Smooth muscle cell (in vitro differentiated cells): ENCODE data around the gene SERPINB1. TPM values are rescaled to one million over a fixed set of nuclear protein-coding genes. Genes with fewer than 3 reads are reported as not detected.

Experiments used
- DNase-seq: peaks from one replicate; lab custom pipeline; 2025; ENCODE audit not compliant: unreplicated experiment; lab: John Stamatoyannopoulos, UW
- H2AFZ ChIP-seq: fragments of 200-600 bp; sonication (generic); 2 replicates; pipeline ENCODE4 v1.6.0; 2016; ENCODE audit warnings: antibody characterized with exemption, low read depth, mild to moderate bottlenecking
- H3F3A ChIP-seq: fragments of 200-600 bp; sonication (generic); 2 replicates; pipeline ENCODE4 v1.6.0; 2017; ENCODE audit warnings: antibody characterized with exemption, low read depth
- H3K27ac ChIP-seq: fragments of 200-600 bp; sonication (generic); 2 replicates; pipeline ENCODE4 v1.5.1; 2016; ENCODE audit warnings: low read depth, mild to moderate bottlenecking
- H3K27me3 ChIP-seq: fragments of 200-600 bp; sonication (generic); 2 replicates; pipeline ENCODE4 v1.6.1; 2016; ENCODE audit warnings: low read depth, mild to moderate bottlenecking
- H3K36me3 ChIP-seq: fragments of 200-600 bp; sonication (generic); 2 replicates; pipeline ENCODE4 v1.5.1; 2016; ENCODE audit warnings: low read depth
- H3K4me1 ChIP-seq: fragments of 200-600 bp; sonication (generic); 2 replicates; pipeline ENCODE4 v1.5.1; 2016; ENCODE audit warnings: low read depth
- H3K4me2 ChIP-seq: fragments of 200-600 bp; sonication (generic); 2 replicates; pipeline ENCODE4 v1.6.0; 2016; ENCODE audit warnings: mild to moderate bottlenecking
- H3K4me3 ChIP-seq: fragments of 200-600 bp; sonication (generic); 2 replicates; pipeline ENCODE4 v1.5.1; 2016; ENCODE audit warnings: mild to moderate bottlenecking
- H3K79me2 ChIP-seq: fragments of 200-600 bp; sonication (generic); 2 replicates; pipeline ENCODE4 v1.6.0; 2016; ENCODE audit warnings: low read depth, mild to moderate bottlenecking
- H3K9ac ChIP-seq: fragments of 200-600 bp; sonication (generic); 2 replicates; pipeline ENCODE4 v1.6.0; 2016; ENCODE audit warnings: low read depth
- H3K9me3 ChIP-seq: fragments of 200-600 bp; sonication (generic); replicated peaks from 2 replicates; pipeline ENCODE4 v1.5.1; 2016; ENCODE audit warnings: low read depth
- H4K20me1 ChIP-seq: fragments of 200-600 bp; sonication (generic); 2 replicates; pipeline ENCODE4 v1.6.0; 2016; ENCODE audit warnings: low read depth
- CTCF ChIP-seq: fragments of 200-600 bp; sonication (generic); IDR thresholded peaks from 2 replicates; pipeline ENCODE4 v1.5.1; 2017; ENCODE audit warnings: borderline replicate concordance, mild to moderate bottlenecking, antibody characterized with exemption; ENCODE audit not compliant: insufficient read depth, poor library complexity, severe bottlenecking
- WGBS: methylation state at CpG from one replicate; pipeline ENCODE4 v1.1.7; 2016; ENCODE audit warnings: low lambda C conversion rate; 5-methylcytosine and 5-hydroxymethylcytosine counted together
- polyA plus RNA-seq: library from polyadenylated mRNA; unstranded; fragments of >200 nt; fragmentation: Nextera tagmentation; extraction: Ambion mirVana; gene quantifications from 2 replicates; pipeline ENCODE4 v1.2.1, GENCODE V29; 2016
- total RNA-seq: library from RNA; depleted of rRNA; stranded (reverse); fragments of >200 nt; gene quantifications from 2 replicates; pipeline ENCODE4 v1.2.3, GENCODE V29; 2014

The SERPINB1 gene
- total RNA-seq (10.5 and 14.8 TPM in 2 replicates), polyA plus RNA-seq (17.7 and 21.9 TPM in 2 replicates)

GRCh38 chr6:2841264-2842138, at the start of gene SERPINB1:
Gene SERPINB1 (minus strand): TSS chr6:2841863. CDS start chr6:2840586, 1,277 bp downstream.
- Histone ChIP-seq H3K79me2 (peaks cover 3% of the 10 kb centered on the region), H3K4me1 (peaks cover 17% of the 10 kb centered on the region), H3K36me3 (peaks cover 3% of the 10 kb centered on the region), H3K27ac (peak within 1 kb of the TSS; percentile 87), H3K9me3 (no peaks in the 10 kb centered on the region), H3F3A (peaks cover 16% of the 10 kb centered on the region), H2AFZ (peak within 1 kb of the TSS; percentile 59), H4K20me1 (no peaks in the 10 kb centered on the region), H3K4me3 (peak within 1 kb of the TSS; percentile 48), H3K4me2 (peak within 1 kb of the TSS; percentile 86), H3K27me3 (no peaks in the 10 kb centered on the region), H3K9ac (peak within 1 kb of the TSS; percentile 82)
- no peak for TF ChIP-seq CTCF
- DNase-seq, result no peak
- WGBS, result 2% methylated on average over 42 of the region's 67 CpGs

- Histone ChIP-seq H3K36me3 (peaks cover 16% of the 10 kb centered on the region), H3K27ac (no peak overlapping the region), H2AFZ (no peak overlapping the region), H3K27me3 (no peaks in the 10 kb centered on the region), H3K4me1 (no peaks in the 10 kb centered on the region), H3K4me3 (no peak overlapping the region), H3K9ac (no peak overlapping the region), H4K20me1 (no peaks in the 10 kb centered on the region), H3K4me2 (no peak overlapping the region), H3F3A (no peaks in the 10 kb centered on the region), H3K79me2 (no peaks in the 10 kb centered on the region), H3K9me3 (no peaks in the 10 kb centered on the region)
- no peak for DNase-seq
- 97% methylated on average over 14 of the region's 14 CpGs for WGBS
- TF ChIP-seq CTCF, result no peak
Measured at GRCh38 chr6:2890976-2891767, 49.5 kb upstream of the SERPINB1 start.

- 71% methylated on average over 6 of the region's 6 CpGs for WGBS
- Histone ChIP-seq H2AFZ (no peak overlapping the region), H3K27me3 (no peaks in the 10 kb centered on the region), H3K9me3 (no peaks in the 10 kb centered on the region), H3K4me1 (no peaks in the 10 kb centered on the region), H3K4me2 (no peak overlapping the region), H3K27ac (no peak overlapping the region), H3K4me3 (no peak overlapping the region), H4K20me1 (no peaks in the 10 kb centered on the region), H3K9ac (no peak overlapping the region), H3K36me3 (no peaks in the 10 kb centered on the region), H3F3A (no peaks in the 10 kb centered on the region), H3K79me2 (no peaks in the 10 kb centered on the region)
- no peak for TF ChIP-seq CTCF
- DNase-seq, result no peak
Measured at GRCh38 chr6:2885967-2886735, 44.5 kb upstream of the SERPINB1 start.
